NCI-H128 (cell line): Measurements from ENCODE around the gene EPS8L2.

Experiments
- DNase-seq: peaks from one replicate; lab custom pipeline; 2025; ENCODE audit not compliant: unreplicated experiment; lab: John Stamatoyannopoulos, UW

EPS8L2 gene

DNA sequence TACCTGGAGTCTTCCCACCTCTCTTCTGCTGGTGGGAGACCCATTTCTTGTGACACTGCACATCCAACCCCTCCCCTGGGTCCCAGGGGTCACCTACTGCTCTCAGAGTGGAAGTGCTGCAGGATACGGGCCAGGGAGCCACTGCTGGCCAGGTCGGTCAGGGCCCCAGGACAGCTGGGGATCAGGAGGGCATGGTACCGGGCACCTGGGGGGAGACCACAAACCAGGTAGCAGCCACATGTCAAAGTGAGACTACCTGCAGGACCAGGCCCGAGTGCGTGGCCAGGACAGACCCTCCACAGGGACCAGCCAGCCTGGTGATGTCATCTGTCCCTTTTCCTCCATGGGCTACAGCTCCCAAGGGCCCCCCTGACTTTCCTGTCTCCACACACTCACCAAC is 67.4 kb downstream of the EPS8L2 start:
- no peak for DNase-seq

DNA sequence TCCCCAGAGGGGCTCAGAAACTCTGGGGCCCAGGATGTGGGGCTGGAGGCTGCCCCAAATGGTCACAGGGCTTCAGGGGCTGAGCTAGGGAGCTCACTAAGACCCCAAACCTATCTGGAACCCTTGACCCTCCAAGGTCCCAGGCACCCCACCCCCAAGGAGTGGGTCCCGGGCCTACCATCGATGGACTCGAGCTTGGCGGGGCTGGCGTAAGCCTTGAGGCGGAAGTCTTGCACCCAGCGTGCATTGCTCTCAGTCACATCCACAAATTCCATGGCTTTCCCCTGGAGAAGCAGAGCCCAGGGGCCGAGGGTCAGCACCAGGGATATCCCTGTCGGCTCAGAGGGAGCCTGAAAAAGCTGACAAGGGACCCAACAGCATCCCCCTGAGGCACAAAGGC is 67.8 kb downstream of the EPS8L2 start:
- no peak for DNase-seq

DNA sequence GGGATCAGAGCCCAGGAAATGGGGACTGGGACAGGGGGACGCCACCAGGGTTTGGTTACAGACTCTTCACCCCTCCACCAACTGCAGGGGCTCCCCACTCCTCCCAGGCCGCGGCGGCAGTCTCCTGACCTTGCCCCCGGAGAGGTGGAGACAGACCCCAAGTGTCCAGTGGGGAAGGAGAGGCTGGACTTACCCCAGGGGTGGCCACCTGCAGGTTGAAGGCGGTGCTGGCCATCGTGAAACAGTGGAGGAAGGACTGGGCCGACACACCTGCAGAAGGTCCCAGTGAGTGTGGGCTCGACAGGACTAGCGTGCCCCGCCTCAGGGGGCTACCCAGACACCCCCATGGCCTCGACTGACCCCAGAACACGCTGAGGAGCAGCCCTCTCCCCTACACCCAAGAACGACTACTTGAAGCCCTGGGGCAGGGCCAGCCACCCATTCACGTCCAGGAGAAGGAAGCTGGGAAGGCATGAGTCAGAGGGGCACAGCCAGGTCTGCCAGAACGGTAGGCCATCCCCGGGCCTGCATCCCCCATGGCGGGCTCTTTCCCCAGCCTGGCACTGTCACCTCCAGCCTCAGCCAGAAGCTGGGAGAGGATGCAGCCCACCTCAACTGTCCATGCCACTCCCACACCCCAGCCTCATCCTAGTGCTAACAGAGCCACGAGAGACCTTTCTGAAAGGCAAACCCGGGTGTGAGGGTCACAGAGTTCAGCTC is 69.0 kb downstream of the EPS8L2 start:
- DNase-seq, result no peak

DNA sequence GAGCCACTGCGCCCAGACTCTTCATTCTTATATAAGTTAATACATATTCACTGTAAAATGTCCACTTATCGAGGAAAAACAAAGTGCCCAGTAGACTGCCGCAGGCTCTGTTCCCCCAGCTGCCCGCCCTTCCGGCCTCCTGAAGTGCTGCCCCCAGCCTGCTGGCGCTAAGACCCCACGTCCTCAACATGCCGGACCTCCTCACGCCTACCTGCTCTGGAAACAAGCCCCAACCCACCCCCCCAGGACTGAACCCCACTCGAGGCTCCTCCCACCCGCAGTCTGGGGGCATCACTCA is 70.2 kb downstream of the EPS8L2 start:
- DNase-seq, result no peak

DNA sequence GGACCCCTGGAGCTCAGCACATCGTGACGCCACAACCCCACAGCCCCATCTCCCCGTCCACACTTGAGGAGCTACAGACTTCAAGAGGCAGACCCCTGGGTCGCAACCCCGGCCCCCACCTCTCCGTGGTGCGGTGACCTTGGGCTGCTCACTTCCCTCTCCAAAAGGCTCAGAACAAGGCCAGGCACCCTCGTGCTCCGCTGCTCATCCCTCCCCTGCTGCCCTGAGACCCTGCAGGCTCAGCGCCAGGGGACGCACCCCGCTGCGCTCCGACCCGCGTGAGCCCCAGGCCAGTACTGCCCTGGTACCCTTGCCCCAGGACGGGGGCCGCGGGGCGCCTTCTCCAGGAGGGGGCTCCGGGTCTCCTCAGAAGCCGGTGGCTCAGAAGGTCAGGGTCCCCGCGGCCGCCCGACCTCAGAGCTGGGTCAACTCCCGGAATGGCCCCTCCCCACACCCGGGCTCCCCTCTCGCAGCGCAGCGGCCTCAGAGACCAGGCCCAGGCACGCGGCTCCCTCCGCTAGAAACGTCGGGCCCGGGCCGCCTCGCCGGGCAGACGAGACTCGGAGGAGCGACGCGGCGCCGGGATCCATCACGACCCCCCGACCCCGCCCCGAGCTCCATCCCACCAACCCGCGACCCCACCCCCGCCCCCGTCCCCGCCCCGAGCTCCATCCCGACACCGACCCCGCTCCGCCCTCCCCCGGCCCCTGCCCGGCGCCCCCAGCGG is 70.7 kb downstream of the EPS8L2 start:
- no peak for DNase-seq
